GM18499 (cell line): Measurements from ENCODE around the gene PIP4K2C.
"Not testable (repeated sequence)": the region's sequence is repeated elsewhere in the genome, so short reads cannot be mapped to it uniquely, and the experiment has no call there.

Experiments
- ATAC-seq: cut with Tn5 transposase; IDR thresholded peaks from one replicate; pipeline ENCODE4 v1.9.1; 2021; ENCODE audit warnings: moderate number of reproducible peaks; ENCODE audit not compliant: insufficient read depth, unreplicated experiment

The PIP4K2C gene

GRCh38 chr12:57606821-57607220, 15.8 kb downstream of the PIP4K2C start:
- ATAC-seq, result no peak

GRCh38 chr12:57607958-57608663, 17.1 kb downstream of the PIP4K2C start:
- no peak for ATAC-seq

- no peak for ATAC-seq
Measured at GRCh38 chr12:57609101-57609780, 18.2 kb downstream of the PIP4K2C start.

GRCh38 chr12:57609781-57610553, 19.0 kb downstream of the PIP4K2C start:
- ATAC-seq, result no peak

GRCh38 chr12:57610554-57611107, 19.6 kb downstream of the PIP4K2C start:
- no peak for ATAC-seq

- ATAC-seq, result no peak
Measured at GRCh38 chr12:57611108-57611826, 20.3 kb downstream of the PIP4K2C start, which contains the start of gene ARHGEF25. Gene ARHGEF25, plus strand, starts transcription at chr12:57611435. Its CDS starts 460 bp downstream, at chr12:57611895.

GRCh38 chr12:57611827-57612710, 21.1 kb downstream of the PIP4K2C start:
- no peak for ATAC-seq

- no peak for ATAC-seq
Measured at GRCh38 chr12:57612711-57613426, 21.9 kb downstream of the PIP4K2C start.

- ATAC-seq, result no peak
Measured at GRCh38 chr12:57613427-57614109, 22.6 kb downstream of the PIP4K2C start.

GRCh38 chr12:57614178-57614947, 23.4 kb downstream of the PIP4K2C start:
- ATAC-seq, result peak; percentile 54

GRCh38 chr12:57614948-57615500, 24.0 kb downstream of the PIP4K2C start:
- no peak for ATAC-seq

GRCh38 chr12:57615637-57616036, 24.6 kb downstream of the PIP4K2C start:
- no peak for ATAC-seq

GRCh38 chr12:57616383-57617101, 25.6 kb downstream of the PIP4K2C start:
- no peak for ATAC-seq

- ATAC-seq, result no peak
Measured at GRCh38 chr12:57617942-57618341, 26.9 kb downstream of the PIP4K2C start.

GRCh38 chr12:57618431-57618830, 27.4 kb downstream of the PIP4K2C start:
- not testable (repeated sequence) for ATAC-seq

GRCh38 chr12:57618966-57619433, 28.0 kb downstream of the PIP4K2C start:
- no peak for ATAC-seq
